Ishikawa (cell line): Measurements from ENCODE around the gene PARP9.

Experiments
- CEBPB ChIP-seq: IDR thresholded peaks from 2 replicates; pipeline ENCODE4 v1.6.1; 2012
- CREB1 ChIP-seq: IDR thresholded peaks from 2 replicates; pipeline ENCODE4 v1.6.1; 2012; ENCODE audit warnings: low read depth
- EGR1 ChIP-seq: IDR thresholded peaks from 2 replicates; pipeline ENCODE4 v1.6.1; 2012
- EP300 ChIP-seq: IDR thresholded peaks from 2 replicates; pipeline ENCODE4 v1.6.1; 2012; ENCODE audit warnings: borderline replicate concordance
- FOXM1 ChIP-seq: IDR thresholded peaks from 2 replicates; pipeline ENCODE4 v1.6.1; 2012; ENCODE audit warnings: low read depth, borderline replicate concordance
- MAX ChIP-seq: IDR thresholded peaks from 2 replicates; pipeline ENCODE4 v1.6.1; 2012
- NFIC ChIP-seq: IDR thresholded peaks from 2 replicates; pipeline ENCODE4 v1.6.1; 2012
- RAD21 ChIP-seq: IDR thresholded peaks from 2 replicates; pipeline ENCODE4 v1.6.1; 2012; ENCODE audit warnings: low read depth
- REST ChIP-seq: IDR thresholded peaks from 2 replicates; pipeline ENCODE4 v1.6.1; 2012; ENCODE audit warnings: low read depth, mild to moderate bottlenecking
- TAF1 ChIP-seq: IDR thresholded peaks from 2 replicates; pipeline ENCODE4 v1.6.1; 2012; ENCODE audit warnings: low read depth, mild to moderate bottlenecking
- TCF12 ChIP-seq: IDR thresholded peaks from 2 replicates; pipeline ENCODE4 v1.6.1; 2012; ENCODE audit warnings: low read depth
- TEAD4 ChIP-seq: IDR thresholded peaks from 2 replicates; pipeline ENCODE4 v1.6.1; 2012
- YY1 ChIP-seq: IDR thresholded peaks from 2 replicates; pipeline ENCODE4 v1.6.1; 2012; ENCODE audit warnings: low read depth

DNA sequence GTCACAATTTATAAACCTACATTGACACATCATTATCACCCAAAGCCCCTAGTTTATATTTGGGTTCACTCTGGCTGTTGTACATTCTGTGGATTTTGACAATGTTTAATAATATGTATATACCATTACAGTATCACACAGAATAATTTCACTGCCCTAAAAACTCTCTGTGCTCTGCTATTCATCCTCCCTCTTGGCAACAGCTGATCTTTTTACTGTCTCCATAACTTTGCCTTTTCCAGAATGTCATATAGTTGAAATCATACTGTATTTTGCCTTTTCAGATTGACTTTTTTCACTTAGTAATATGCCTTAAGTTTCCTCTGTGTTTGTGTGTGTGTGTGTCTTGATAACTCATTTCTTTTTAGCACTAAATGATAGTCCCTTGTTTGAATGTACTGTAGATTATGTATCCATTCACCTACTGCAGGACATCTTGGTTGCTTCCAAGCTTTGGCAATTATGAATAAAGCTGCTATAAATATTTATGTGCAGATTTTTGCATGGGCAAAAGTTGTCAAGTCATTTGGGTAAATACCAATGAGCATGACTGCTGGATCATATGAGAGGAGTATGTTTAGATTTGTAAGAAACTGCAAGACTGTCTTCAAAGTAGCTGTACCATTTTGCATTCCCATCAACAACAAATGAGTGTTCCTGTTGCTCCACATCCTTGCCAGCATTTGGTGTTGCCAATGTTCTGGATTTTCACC lies 22.8 kb upstream of the PARP9 start:
- no peak for TF ChIP-seq EP300
- no peak for TF ChIP-seq CEBPB
- no peak for TF ChIP-seq TAF1
- TF ChIP-seq CREB1, result no peak
- TF ChIP-seq REST, result no peak
- TF ChIP-seq RAD21, result no peak
- no peak for TF ChIP-seq MAX
- TF ChIP-seq TEAD4, result no peak
- no peak for TF ChIP-seq EGR1
- no peak for TF ChIP-seq FOXM1
- TF ChIP-seq NFIC, result no peak
- TF ChIP-seq YY1, result no peak
- TF ChIP-seq TCF12, result no peak
